ENCODE measurements around the gene CGREF1. TPM values are rescaled to one million over a fixed set of nuclear protein-coding genes. Genes with fewer than 3 reads are reported as not detected.

The CGREF1 gene
- total and polyA plus RNA-seq, 7 donors, result 0.68 to 2.6 (median 1.1) TPM; not detected in 2

- H3K9me3 ChIP-seq, result no peaks in the 10 kb centered on the region
- no peak for TF ChIP-seq EP300 (IDR thresholded peaks at IDR 0.05)
- no peak for TF ChIP-seq POLR2AphosphoS5 (IDR thresholded peaks at IDR 0.05)
- no peak for TF ChIP-seq POLR2A (IDR thresholded peaks at IDR 0.05)
- no peak for TF ChIP-seq CTCF (IDR thresholded peaks at IDR 0.05)
- intact Hi-C loops (cut with DNase I), result no loop called here
- H3K36me3 ChIP-seq, result peaks cover 12 to 76% (median 23%) of the 10 kb centered on the region in 4 donors
- peak; percentile 54 for DNase-seq
- H3K27ac ChIP-seq, result no peak overlapping the region
- H3K4me1 ChIP-seq, result peaks cover 0 to 9% (median 5%) of the 10 kb centered on the region in 4 donors
- WGBS, 2 donors, result 92 to 93% methylated on average over 6 of the region's 6 CpGs
- no peaks in the 10 kb centered on the region for H3K27me3 ChIP-seq
- no peak overlapping the region for H3K4me3 ChIP-seq
Observed at GRCh38 chr2:27057184-27057583, 61.7 kb downstream of the CGREF1 start.

- no peak overlapping the region for H3K4me3 ChIP-seq
- H3K36me3 ChIP-seq, result peaks cover 12 to 64% (median 23%) of the 10 kb centered on the region in 4 donors
- peaks cover 0 to 21% (median 11%) of the 10 kb centered on the region in 4 donors for H3K4me1 ChIP-seq
- TF ChIP-seq CTCF (IDR thresholded peaks at IDR 0.05), result no peak
- TF ChIP-seq POLR2A (IDR thresholded peaks at IDR 0.05), result no peak
- no peak for TF ChIP-seq EP300 (IDR thresholded peaks at IDR 0.05)
- no peak for TF ChIP-seq POLR2AphosphoS5 (IDR thresholded peaks at IDR 0.05)
- H3K9me3 ChIP-seq, result no peaks in the 10 kb centered on the region
- 95 to 97% methylated on average over 11 of the region's 11 CpGs for WGBS, 2 donors
- H3K27me3 ChIP-seq, result no peaks in the 10 kb centered on the region
- intact Hi-C loops (cut with DNase I), result no loop called here
- no peak overlapping the region for H3K27ac ChIP-seq
- peak; percentile 33 for DNase-seq
Observed at GRCh38 chr2:27054721-27055120, 64.2 kb downstream of the CGREF1 start.

GRCh38 chr2:27053776-27054175 lies 65.2 kb downstream of the CGREF1 start:
- intact Hi-C loops (cut with DNase I), result no loop called here
- no peaks in the 10 kb centered on the region for H3K27me3 ChIP-seq
- H3K4me1 ChIP-seq, result peaks cover 0 to 26% (median 17%) of the 10 kb centered on the region in 4 donors
- no peaks in the 10 kb centered on the region for H3K9me3 ChIP-seq
- H3K4me3 ChIP-seq, result no peak overlapping the region
- peaks cover 12 to 55% (median 23%) of the 10 kb centered on the region in 4 donors for H3K36me3 ChIP-seq
- DNase-seq, result no peak
- TF ChIP-seq POLR2A (IDR thresholded peaks at IDR 0.05) (no peak), CTCF (IDR thresholded peaks at IDR 0.05) (no peak), EP300 (IDR thresholded peaks at IDR 0.05) (no peak), POLR2AphosphoS5 (IDR thresholded peaks at IDR 0.05) (no peak)
- WGBS, 2 donors, result 92 to 95% methylated on average over 8 of the region's 8 CpGs
- H3K27ac ChIP-seq, result no peak overlapping the region

- H3K9me3 ChIP-seq, result no peaks in the 10 kb centered on the region
- no peak overlapping the region for H3K4me3 ChIP-seq
- no peaks in the 10 kb centered on the region for H3K27me3 ChIP-seq
- peaks cover 12 to 50% (median 23%) of the 10 kb centered on the region in 4 donors for H3K36me3 ChIP-seq
- peak overlapping the region in 1 of 4 donors; percentile 93 for H3K27ac ChIP-seq
- no peak for TF ChIP-seq POLR2AphosphoS5 (IDR thresholded peaks at IDR 0.05)
- H3K4me1 ChIP-seq, result peaks cover 0 to 26% (median 17%) of the 10 kb centered on the region in 4 donors
- 88 to 91% methylated on average over 11 of the region's 11 CpGs for WGBS, 2 donors
- DNase-seq, result no peak
- intact Hi-C loops (cut with DNase I), result no loop called here
Observed at GRCh38 chr2:27053321-27053720, 65.6 kb downstream of the CGREF1 start.

GRCh38 chr2:27051902-27052645 lies 66.9 kb downstream of the CGREF1 start:
- no peak for TF ChIP-seq CTCF (IDR thresholded peaks at IDR 0.05)
- TF ChIP-seq POLR2AphosphoS5 (IDR thresholded peaks at IDR 0.05), result no peak
- no peak for TF ChIP-seq POLR2A (IDR thresholded peaks at IDR 0.05)
- no peak for TF ChIP-seq EP300 (IDR thresholded peaks at IDR 0.05)
- Histone ChIP-seq H3K27me3 (no peaks in the 10 kb centered on the region), H3K36me3 (peaks cover 12 to 40% (median 19%) of the 10 kb centered on the region in 4 donors), H3K9me3 (no peaks in the 10 kb centered on the region), H3K4me1 (peaks cover 0 to 26% (median 17%) of the 10 kb centered on the region in 4 donors), H3K4me3 (peak overlapping the region; percentile 77 to 91 (median 84)), H3K27ac (peak overlapping the region; percentile 90 to 96 (median 92))
- WGBS, 2 donors, result 4 to 7% methylated on average over 24 of the region's 24 CpGs
- DNase-seq, result peak; percentile 80
- intact Hi-C loops (cut with DNase I), result loop anchor here (1.0 kb wide), 1 partner anchor 19 kb away; the partner anchor contains the start of gene OST4

Measured in sigmoid colon (tissue), 7 donors.